Measurements from ENCODE around the gene GPR132.

The GPR132 gene

GRCh38 chr14:105015905-105016304, 49.3 kb downstream of the GPR132 start:
- DNase-seq = no peak

GRCh38 chr14:105015242-105015641, 50.0 kb downstream of the GPR132 start:
- DNase-seq = no peak

GRCh38 chr14:105014631-105015030, 50.6 kb downstream of the GPR132 start:
- DNase-seq = no peak

GRCh38 chr14:105014032-105014431, 51.2 kb downstream of the GPR132 start:
- DNase-seq = no peak

- no peak for DNase-seq
Measured at GRCh38 chr14:105013150-105013785, 52.0 kb downstream of the GPR132 start.

GRCh38 chr14:105012171-105012985, 52.9 kb downstream of the GPR132 start:
- no peak for DNase-seq

- DNase-seq = no peak
Measured at GRCh38 chr14:105011312-105011990, 53.8 kb downstream of the GPR132 start.

GRCh38 chr14:105010891-105011291, 54.3 kb downstream of the GPR132 start:
- DNase-seq = no peak

GRCh38 chr14:105010106-105010505, 55.1 kb downstream of the GPR132 start:
- DNase-seq = no peak

- no peak for DNase-seq
Measured at GRCh38 chr14:105007593-105008264, 57.5 kb downstream of the GPR132 start.

- no peak for DNase-seq
Measured at GRCh38 chr14:105006831-105007592, 58.2 kb downstream of the GPR132 start.

- DNase-seq = no peak
Measured at GRCh38 chr14:105005929-105006830, 59.0 kb downstream of the GPR132 start.

GRCh38 chr14:105005329-105005928, 59.8 kb downstream of the GPR132 start:
- DNase-seq = no peak
